Activated gamma-delta T cell treated with Interleukin-2 at 50 U/mL for 16 hours (primary cell): Measurements from ENCODE around the gene RGS8.
"Not testable (repeated sequence)": the region's sequence is repeated elsewhere in the genome, so short reads cannot be mapped to it uniquely, and the experiment has no call there.

Experiments
- DNase-seq: peaks from one replicate; pipeline ENCODE4 v3.0.0-alpha.2; 2020

The RGS8 gene

DNA sequence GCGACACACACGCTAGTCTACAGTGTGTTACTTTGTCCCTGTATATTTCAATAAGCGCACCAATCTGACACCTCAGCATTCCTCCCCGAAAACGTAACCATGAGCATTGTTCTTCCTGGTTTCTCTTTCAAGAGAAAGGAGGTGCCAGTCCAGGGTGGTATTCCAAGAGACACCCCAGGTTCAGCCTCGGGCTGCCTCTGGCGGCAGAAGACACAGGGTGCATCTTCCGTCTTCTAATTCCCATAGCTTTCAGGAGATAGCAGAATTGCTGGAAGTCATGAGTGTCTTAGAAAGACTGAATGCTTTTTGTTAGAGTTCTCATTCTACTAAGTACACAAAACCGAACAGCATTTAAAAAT, 15.9 kb upstream of the RGS8 start:
- DNase-seq = no peak

GRCh38 chr1:182699393-182700350, 15.3 kb upstream of the RGS8 start:
- DNase-seq = no peak

- no peak for DNase-seq
These were observed 14.6 kb upstream of the RGS8 start for GRCh38 chr1:182698971-182699370.

- not testable (repeated sequence) for DNase-seq
These were observed 8.8 kb upstream of the RGS8 start for GRCh38 chr1:182693139-182693538.

- no peak for DNase-seq
These were observed 6.6 kb upstream of the RGS8 start for GRCh38 chr1:182690886-182691443.

DNA sequence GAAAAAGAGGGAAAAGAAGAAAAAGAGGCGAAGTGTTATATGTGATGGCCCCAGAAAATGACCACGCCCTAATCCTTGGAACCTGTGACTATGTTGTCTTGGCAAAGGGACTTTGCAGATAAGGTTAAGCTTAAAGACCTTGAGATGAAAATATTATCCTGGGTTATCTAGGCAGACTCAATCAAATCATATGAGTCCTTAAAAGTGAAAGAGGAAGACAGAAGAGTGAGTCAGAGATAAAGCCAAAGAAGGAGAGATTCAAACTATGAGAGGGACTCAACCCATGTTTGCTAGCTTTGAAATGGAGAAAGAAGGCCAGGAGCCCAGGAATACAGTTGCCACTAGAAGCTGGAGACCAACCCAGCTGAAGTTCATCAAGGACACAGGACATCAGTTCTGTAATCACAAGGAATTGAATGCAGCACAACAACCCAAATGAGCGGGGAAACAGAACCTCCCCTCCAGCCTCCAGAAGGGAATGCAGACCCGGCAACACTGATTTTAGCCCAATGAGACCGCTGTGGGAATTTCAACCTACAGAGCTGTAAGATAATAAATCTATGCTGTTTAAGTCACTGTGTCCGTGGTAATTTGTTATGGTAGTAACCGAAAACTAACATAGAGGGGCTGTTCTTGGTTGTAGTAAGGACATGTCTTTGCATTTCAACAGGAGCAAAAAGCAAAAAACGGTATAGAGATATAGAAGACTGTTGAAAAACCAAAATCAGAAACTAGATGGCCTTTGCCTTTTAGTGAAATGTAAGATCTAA, 4.2 kb upstream of the RGS8 start:
- DNase-seq = no peak

- no peak for DNase-seq
These were observed 3.0 kb upstream of the RGS8 start for GRCh38 chr1:182687361-182687760.

- DNase-seq = no peak
These were observed 2.1 kb upstream of the RGS8 start for GRCh38 chr1:182686446-182686845.

GRCh38 chr1:182685215-182685614, 828 bp upstream of the RGS8 start:
- DNase-seq = no peak

- DNase-seq = no peak
These were observed 1.4 kb downstream of the RGS8 start for GRCh38 chr1:182682898-182683501.

DNA sequence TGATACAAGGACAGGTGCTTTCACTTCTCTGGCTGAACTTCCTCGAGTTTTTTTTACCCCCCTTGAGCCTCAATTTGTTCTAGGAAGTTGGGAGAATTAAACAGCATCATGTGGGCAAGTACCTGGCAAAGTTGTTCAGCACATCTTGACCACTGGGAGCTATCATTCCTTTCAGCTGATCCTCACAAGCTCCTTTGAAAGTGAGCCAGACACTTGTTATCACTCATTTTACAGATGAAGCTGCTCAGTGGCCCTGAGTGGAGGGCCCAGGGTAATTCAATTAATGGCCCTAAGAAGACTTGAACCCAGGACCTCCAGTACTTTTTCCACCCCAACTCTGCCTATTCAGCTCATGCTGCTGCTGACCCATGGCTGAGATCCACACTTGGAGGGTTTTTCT, 2.0 kb downstream of the RGS8 start:
- no peak for DNase-seq

DNA sequence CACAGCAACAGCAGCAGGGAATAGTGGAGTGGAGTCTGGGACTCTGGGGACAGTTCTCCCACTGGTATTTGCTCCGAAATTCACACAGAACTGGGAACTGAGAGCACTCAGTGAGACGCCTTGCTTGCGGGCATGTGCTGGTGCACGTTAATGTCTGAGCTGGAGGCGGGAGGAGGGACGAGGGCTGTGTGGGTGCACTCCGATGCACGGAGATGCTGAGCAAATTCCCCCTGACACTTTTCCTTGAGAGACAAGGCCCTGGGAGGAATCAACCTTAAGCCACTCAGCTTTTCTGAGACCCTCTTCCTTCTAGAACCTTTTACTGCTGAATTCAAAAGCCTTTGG, 2.8 kb downstream of the RGS8 start:
- DNase-seq = no peak

- no peak for DNase-seq
These were observed 3.4 kb downstream of the RGS8 start for GRCh38 chr1:182680901-182681567.

- no peak for DNase-seq
These were observed 4.0 kb downstream of the RGS8 start for GRCh38 chr1:182680408-182680807.

GRCh38 chr1:182679684-182680083, 4.7 kb downstream of the RGS8 start:
- DNase-seq = no peak

- DNase-seq = no peak
These were observed 6.8 kb downstream of the RGS8 start for GRCh38 chr1:182677397-182678098.

DNA sequence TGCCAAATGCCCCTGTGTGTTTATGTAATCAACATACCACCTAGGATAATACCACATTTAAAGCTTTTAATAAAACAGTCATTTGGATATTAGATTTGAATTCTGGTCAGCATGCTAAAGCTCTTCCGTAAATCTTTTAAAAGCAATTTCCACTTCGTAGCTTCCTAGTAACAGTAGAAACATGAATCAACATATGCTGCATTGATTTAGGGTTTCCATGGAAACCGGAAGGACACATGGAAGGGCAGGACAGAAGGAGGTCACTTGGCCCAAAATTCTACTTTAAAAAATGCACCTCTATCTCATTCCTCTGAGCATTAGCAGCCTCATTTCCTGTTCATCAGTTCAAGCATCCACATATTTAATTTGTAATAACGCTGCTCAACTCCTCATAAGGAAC, 8.1 kb downstream of the RGS8 start:
- no peak for DNase-seq

DNA sequence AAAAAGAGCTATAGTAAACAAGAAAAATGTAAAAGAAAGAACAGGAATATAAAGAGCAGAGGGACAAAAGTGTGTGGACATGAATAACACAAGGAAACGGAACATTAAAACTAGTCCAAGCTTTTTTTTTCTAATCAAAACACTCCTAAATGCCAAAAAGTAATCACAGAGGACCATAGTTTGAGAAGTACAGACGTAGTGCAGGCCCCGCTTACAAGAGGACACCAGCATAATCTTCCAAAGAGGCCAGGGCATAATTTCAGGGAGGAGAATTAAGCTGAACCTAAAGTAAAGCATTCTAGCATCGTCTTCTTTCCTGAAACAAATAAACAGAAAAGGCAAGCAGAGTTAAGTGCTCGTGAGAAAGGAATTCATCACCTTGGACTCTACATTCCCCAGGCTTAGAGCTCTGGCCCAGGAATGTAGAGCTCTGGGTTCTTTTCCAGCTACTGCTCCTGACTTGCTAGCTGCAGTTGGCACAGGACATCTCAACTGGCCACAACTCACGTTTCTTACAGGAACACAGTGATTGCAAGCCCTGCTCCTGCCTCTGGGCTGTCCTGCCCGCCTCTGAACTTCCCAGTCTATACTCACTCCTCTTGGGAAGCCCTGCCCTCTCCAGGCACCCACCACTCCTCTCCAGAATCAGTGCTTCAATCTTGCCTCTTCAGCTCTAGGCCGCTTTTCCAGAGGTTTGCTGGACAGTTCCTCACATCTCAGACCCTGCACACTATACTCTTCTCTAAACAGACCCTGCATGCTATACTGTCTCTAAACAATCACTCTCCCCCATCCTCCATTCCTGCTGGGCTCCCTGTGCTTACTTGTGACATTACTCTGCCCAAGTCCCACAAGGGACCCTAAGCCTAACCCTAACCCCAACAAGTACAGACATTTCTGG, 9.8 kb downstream of the RGS8 start:
- DNase-seq = no peak

DNA sequence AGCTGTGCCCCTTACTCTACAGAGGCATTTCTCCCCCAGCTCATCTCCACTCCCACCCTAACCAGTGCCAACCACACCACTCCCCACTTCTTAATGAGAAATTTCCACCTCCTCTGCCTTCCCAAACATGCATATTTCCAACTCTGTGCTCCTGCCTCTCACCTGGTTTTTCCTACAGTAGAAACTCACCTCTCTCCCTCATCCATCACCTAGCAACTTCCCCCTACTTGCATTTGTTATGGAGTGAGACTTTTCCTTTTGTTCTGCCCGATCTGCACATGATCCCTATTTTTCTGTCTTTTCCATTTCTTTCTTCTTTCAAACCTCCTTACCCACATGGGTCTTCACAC, 11.9 kb downstream of the RGS8 start:
- no peak for DNase-seq

DNA sequence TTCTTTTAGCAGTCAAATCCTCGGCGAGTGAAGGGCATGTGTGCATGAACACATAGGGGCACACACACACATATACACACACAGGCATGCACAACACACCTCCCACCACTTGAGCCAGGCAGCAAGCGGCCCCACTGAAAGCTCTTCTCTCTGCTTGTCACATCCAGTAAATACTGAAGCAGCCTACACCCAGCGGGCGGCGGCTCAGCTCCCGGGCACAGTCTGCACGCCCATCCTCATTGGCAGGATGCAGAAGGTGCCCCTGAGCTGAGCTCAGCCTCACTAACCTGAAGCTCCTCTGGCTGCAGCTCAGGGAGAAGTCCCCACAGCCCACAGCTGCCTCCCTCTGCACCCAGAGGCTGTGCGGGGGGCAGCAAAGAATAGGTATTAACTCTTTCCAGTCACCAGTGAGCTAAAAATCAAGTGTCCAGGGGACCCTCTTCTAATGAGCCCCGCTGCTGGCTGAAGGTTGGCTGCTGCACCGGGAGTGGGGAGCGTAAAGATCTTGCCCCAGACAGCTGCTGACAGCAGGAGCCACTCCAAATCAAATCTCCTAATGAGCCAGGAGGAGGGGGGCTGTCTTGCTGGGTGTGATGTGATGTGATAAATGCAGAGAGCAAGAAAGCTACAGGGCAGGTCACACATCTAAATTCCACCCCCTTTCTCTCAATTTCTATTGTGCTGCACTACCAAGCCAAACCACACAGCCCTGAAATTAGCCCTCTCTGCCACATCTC, 12.5 kb downstream of the RGS8 start:
- no peak for DNase-seq
